ENCODE data around the gene KLHL18.
"Not testable (repeated sequence)": the region's sequence is repeated elsewhere in the genome, so short reads cannot be mapped to it uniquely, and the experiment has no call there.

KLHL18 gene

DNA sequence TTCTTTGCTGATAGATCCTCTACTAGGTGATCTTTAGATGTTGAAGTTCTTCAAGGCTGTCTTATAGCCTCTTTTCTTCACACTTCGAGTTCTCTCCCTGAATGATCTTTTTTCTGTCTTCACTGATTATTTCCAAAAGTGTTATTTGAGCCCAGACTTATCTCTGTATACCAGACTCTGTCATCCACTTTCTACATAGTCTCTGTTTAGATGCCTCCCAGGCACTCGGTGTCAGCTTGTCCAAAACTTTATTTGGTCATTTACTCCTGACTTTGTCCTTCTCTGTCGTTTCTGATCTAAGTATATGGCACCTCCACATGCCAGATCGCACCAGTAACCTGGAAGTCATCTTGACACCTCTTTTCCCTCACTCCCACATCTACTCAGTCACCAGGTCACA lies 27.6 kb downstream of the KLHL18 start:
- TF ChIP-seq, protein P1, sequence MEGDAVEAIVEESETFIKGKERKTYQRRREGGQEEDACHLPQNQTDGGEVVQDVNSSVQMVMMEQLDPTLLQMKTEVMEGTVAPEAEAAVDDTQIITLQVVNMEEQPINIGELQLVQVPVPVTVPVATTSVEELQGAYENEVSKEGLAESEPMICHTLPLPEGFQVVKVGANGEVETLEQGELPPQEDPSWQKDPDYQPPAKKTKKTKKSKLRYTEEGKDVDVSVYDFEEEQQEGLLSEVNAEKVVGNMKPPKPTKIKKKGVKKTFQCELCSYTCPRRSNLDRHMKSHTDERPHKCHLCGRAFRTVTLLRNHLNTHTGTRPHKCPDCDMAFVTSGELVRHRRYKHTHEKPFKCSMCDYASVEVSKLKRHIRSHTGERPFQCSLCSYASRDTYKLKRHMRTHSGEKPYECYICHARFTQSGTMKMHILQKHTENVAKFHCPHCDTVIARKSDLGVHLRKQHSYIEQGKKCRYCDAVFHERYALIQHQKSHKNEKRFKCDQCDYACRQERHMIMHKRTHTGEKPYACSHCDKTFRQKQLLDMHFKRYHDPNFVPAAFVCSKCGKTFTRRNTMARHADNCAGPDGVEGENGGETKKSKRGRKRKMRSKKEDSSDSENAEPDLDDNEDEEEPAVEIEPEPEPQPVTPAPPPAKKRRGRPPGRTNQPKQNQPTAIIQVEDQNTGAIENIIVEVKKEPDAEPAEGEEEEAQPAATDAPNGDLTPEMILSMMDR (conservative IDR thresholded peaks at IDR 0.05; ENCODE audit: low read depth): no peak
- CTCF ChIA-PET: no interaction called here
- POLR2A ChIA-PET (ENCODE audit: low non-redundant PET): no interaction called here
- no peak overlapping the region for H3K27ac ChIP-seq
- no peak for DNase-seq (ENCODE audit: low spot score)

DNA sequence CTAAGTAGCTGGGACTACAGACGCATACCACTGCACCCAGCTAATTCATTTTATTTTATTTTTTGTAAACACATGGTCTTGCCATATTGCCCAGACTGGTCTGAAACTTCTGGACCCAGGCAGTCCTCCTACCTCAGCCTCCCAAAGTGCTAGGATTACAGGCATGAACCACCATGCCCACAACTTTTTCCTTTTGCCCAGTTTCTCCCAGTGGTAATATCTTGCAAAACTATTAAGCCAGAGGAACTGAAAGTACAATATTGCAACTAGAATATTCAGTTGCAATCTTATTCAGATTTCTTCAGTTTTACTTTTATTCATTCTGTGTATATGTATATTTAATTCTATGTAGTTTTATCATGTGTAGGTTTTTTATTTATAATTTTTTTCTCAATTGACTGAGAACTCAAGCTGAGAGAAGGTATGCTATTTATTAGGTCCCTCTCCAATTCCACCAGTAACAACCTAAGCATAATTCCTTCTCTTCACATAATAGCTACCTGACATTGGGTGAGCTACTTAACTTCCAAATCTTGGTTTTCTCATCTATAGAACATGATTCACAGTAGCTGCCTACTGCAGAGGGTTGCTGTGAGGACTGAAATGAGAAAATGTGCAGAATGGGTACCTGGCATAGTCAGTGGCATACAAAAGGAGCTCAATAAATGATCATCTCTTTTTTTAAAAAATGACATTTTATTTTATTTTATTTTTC lies 30.8 kb downstream of the KLHL18 start:
- ChIA-PET CTCF (no interaction called here), POLR2A (ENCODE audit: low non-redundant PET) (no interaction called here)
- DNase-seq (ENCODE audit: low spot score): no peak
- H3K27ac ChIP-seq: no peak overlapping the region
- TF ChIP-seq, protein P1 (conservative IDR thresholded peaks at IDR 0.05; ENCODE audit: low read depth): no peak

DNA sequence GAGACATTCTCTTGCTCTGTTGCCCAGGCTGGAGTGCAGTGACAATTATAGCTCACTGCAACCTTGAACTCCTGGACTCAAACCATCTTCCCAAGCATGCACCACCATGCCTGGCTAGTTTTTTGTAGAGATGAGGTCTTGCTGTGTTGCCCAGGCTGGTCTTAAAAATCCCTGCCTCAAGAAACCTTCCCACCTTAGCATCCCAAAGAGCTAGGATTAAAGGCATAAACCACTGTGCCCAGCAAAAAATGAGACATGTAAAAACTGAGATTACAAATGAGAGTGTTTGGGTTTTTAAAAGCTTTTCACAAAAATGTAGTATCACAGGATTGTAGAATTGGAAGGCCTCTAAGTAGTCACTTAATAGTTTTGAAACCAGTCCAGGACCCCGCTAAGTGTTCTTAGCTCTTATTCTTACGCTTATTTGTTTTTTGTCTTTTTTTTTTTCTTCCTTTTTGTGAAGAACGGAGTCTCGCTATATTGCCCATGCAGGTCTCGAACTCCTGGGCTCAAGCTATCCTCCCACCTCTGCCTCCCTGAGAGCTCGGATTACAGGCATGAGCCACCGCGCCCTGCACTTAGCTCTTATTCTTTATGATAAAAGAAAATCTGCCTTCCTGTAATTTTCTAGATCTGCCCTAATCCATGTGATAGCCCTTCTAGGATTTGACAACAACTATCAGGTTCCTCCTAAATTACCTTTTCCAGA lies 31.5 kb downstream of the KLHL18 start:
- DNase-seq (ENCODE audit: low spot score): no peak
- CTCF ChIA-PET: no interaction called here
- POLR2A ChIA-PET (ENCODE audit: low non-redundant PET): no interaction called here
- TF ChIP-seq, protein P1 (conservative IDR thresholded peaks at IDR 0.05; ENCODE audit: low read depth): no peak
- H3K27ac ChIP-seq: no peak overlapping the region

DNA sequence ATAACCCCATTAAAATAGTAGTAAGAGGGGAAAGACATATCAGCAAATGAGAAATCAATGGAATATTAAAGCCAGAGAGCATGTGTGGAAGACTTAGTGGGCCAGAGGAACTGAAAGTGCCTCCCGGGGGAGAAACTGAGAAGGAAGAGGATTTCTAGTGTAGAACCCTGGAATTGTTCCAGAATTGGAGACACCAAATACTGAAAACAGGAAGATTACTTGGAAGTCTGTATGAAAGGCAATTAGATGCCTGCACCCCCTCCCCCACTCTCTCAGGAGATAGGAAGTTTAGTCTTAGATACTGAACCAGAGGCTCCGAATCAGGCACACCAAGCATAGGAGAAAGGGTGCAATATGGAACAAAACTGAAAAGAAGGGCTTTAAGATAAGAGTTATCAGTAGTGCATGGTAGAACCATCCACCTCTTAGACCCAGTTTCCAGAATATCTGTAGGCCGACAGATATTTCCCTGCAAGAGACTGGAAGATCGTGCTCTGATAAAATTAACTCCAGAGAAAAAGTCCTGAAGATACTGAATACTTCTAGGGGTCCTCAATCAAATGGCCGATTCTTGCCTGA lies 32.4 kb downstream of the KLHL18 start:
- CTCF ChIA-PET: no interaction called here
- DNase-seq (ENCODE audit: low spot score): no peak
- POLR2A ChIA-PET (ENCODE audit: low non-redundant PET): no interaction called here
- TF ChIP-seq, protein P1 (conservative IDR thresholded peaks at IDR 0.05; ENCODE audit: low read depth): no peak
- H3K27ac ChIP-seq: no peak overlapping the region

DNA sequence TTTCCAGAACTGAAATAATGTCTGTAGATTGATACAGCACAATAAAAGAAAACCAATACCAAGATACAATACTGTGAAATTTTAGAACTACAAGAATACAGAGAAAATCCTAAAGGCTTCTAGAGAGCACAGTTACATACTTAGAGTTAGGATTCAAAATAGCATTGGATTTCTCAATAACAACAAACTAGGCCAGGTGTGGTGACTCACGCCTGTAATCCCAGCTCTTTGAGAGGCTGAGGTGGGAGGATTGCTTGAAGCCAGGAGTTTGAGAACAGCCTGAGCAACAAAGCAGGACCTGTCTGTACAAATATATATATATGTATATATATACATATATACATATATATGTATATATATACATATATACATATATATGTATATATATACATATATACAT lies 33.4 kb downstream of the KLHL18 start:
- CTCF ChIA-PET; H3K27ac ChIP-seq; POLR2A ChIA-PET (ENCODE audit: low non-redundant PET); DNase-seq (ENCODE audit: low spot score): not testable (repeated sequence)

DNA sequence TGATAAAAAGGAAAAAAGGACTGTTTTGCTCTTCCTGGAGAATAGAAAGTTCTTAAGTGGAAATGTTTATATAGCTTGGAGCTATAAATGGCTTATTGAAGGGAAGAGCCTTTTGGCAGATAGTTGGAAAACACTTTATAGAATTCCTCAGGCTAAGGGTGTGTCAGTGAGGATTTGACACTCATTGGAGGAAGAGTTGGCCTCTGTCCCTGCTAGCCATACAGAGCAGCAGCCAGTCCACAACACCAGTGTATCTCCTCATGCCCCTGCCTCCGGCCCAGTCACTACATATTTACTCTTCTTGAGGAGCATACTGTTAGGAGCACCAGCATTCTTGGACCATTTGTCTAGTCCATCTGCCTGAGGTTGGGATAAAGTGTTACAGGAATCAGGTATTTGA lies 36.2 kb downstream of the KLHL18 start:
- POLR2A ChIA-PET (ENCODE audit: low non-redundant PET): no interaction called here
- TF ChIP-seq, protein P1 (conservative IDR thresholded peaks at IDR 0.05; ENCODE audit: low read depth): no peak
- DNase-seq (ENCODE audit: low spot score): no peak
- CTCF ChIA-PET: interaction anchor here (0.7 kb wide), 1 partner anchor 207 kb away, joined by 3 read pairs; no protein-coding TSS in a partner anchor
- H3K27ac ChIP-seq: no peak overlapping the region

DNA sequence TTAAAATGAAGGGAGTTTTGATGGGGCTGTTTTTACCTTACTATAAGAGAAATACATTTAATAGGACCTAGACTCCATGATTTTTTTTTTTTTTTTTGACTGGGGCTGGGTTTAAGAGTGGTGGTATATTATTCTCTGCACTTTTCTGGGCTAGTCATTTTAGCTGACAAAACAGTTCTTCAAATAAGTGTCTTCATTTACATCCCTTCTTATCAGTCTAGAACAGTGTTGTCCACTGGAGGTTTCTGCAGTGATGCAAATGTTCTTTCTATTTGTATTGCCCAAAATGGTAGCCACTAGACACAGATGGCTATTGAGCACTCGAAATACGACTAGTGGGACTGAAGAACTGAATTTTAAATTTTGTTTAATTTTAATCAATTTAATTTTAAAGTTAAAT lies 37.2 kb downstream of the KLHL18 start:
- no peak for DNase-seq (ENCODE audit: low spot score)
- POLR2A ChIA-PET (ENCODE audit: low non-redundant PET): no interaction called here
- no peak overlapping the region for H3K27ac ChIP-seq
- TF ChIP-seq, protein P1 (conservative IDR thresholded peaks at IDR 0.05; ENCODE audit: low read depth): no peak
- CTCF ChIA-PET: no interaction called here
